Measurements from ENCODE around the gene ATP6V1B1.
A peak's percentile ranks its signal among the peaks of the same experiment; 100 is the strongest.

The ATP6V1B1 gene

GRCh38 chr2:70984576-70985282, 49.0 kb downstream of the ATP6V1B1 start:
- DNase-seq (ENCODE audit: low read depth in 2 of 2), result peak; percentile 38 to 45
- no peak overlapping the region for H3K4me3 ChIP-seq (replicated peaks in 1 of 2; ENCODE audit: low read depth in 2 of 2, low read length in 2 of 2)
- peak; percentile 76 for TF ChIP-seq CTCF (IDR thresholded peaks at IDR 0.05; ENCODE audit: low read depth, low read length)

GRCh38 chr2:70985283-70985688, 49.6 kb downstream of the ATP6V1B1 start:
- H3K4me3 ChIP-seq (replicated peaks in 1 of 2; ENCODE audit: low read depth in 2 of 2, low read length in 2 of 2), result no peak overlapping the region
- no peak for TF ChIP-seq CTCF (IDR thresholded peaks at IDR 0.05; ENCODE audit: low read depth, low read length)
- no peak for DNase-seq (ENCODE audit: low read depth in 2 of 2)

- DNase-seq (ENCODE audit: low read depth in 2 of 2), result no peak
- no peak overlapping the region for H3K4me3 ChIP-seq (replicated peaks in 1 of 2; ENCODE audit: low read depth in 2 of 2, low read length in 2 of 2)
- no peak for TF ChIP-seq CTCF (IDR thresholded peaks at IDR 0.05; ENCODE audit: low read depth, low read length)
Observed at GRCh38 chr2:70985956-70986355, 50.3 kb downstream of the ATP6V1B1 start.

- no peak for TF ChIP-seq CTCF (IDR thresholded peaks at IDR 0.05; ENCODE audit: low read depth, low read length)
- DNase-seq (ENCODE audit: low read depth in 2 of 2), result no peak
- H3K4me3 ChIP-seq (replicated peaks in 1 of 2; ENCODE audit: low read depth in 2 of 2, low read length in 2 of 2), result no peak overlapping the region
Observed at GRCh38 chr2:70986499-70987189, 50.9 kb downstream of the ATP6V1B1 start.

GRCh38 chr2:70987386-70987785, 51.7 kb downstream of the ATP6V1B1 start:
- H3K4me3 ChIP-seq (replicated peaks in 1 of 2; ENCODE audit: low read depth in 2 of 2, low read length in 2 of 2), result no peak overlapping the region
- TF ChIP-seq CTCF (IDR thresholded peaks at IDR 0.05; ENCODE audit: low read depth, low read length), result no peak
- no peak for DNase-seq (ENCODE audit: low read depth in 2 of 2)

- no peak for TF ChIP-seq CTCF (IDR thresholded peaks at IDR 0.05; ENCODE audit: low read depth, low read length)
- H3K4me3 ChIP-seq (replicated peaks in 1 of 2; ENCODE audit: low read depth in 2 of 2, low read length in 2 of 2), result no peak overlapping the region
- no peak for DNase-seq (ENCODE audit: low read depth in 2 of 2)
Observed at GRCh38 chr2:70988151-70988550, 52.5 kb downstream of the ATP6V1B1 start.

Measured in cardiac fibroblast (primary cell).